Stimulated activated memory B cell treated with anti-CD40 and anti-IgM and Interleukin-4, amounts not matched to agents 10 μg/mL and 1 μg/mL and 100 μg/mL, for 72 hours (primary cell): ENCODE measurements around the gene EHD4.
A peak's percentile ranks its signal among the peaks of the same experiment; 100 is the strongest.

Experiments used
- ATAC-seq: fragments of 150-1000 bp; cut with Tn5 transposase; 2 replicates; pipeline ENCODE4 v1.10.0; 2021
- H3K27ac Mint-ChIP-seq: one replicate; pipeline ENCODE4 v1.8.0; 2022; ENCODE audit warnings: mild to moderate bottlenecking, mixed read lengths
- H3K27me3 Mint-ChIP-seq: one replicate; pipeline ENCODE4 v1.8.0; 2022; ENCODE audit warnings: mixed read lengths
- H3K36me3 Mint-ChIP-seq: one replicate; pipeline ENCODE4 v1.8.0; 2022; ENCODE audit warnings: mixed read lengths
- H3K4me1 Mint-ChIP-seq: one replicate; pipeline ENCODE4 v1.8.0; 2022; ENCODE audit warnings: mixed read lengths
- H3K4me3 Mint-ChIP-seq: one replicate; pipeline ENCODE4 v1.8.0; 2022; ENCODE audit warnings: mild to moderate bottlenecking, moderate library complexity, mixed read lengths
- H3K9me3 Mint-ChIP-seq: one replicate; pipeline ENCODE4 v1.8.0; 2022; ENCODE audit warnings: mixed read lengths

Gene EHD4

DNA sequence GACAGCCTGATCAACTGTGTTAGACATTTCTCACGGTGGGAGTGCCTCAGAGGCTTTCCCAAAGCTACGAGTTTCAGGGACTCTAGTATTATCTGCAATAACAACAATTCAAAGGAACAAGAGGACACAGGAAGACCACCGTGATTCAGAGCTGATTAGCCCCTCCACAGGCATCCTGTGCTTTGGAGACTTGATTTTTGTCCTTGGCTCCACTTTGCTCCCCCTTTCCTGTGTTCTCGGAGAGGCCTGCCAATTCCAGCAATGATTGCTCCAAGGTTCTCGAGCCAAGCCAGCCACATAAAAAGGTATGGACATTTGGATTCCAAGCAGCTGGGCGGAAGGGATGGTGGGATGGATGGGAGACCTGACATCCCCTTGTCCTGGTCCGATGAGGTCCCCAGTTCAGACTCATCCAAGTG lies 14.3 kb downstream of the EHD4 start:
- no peaks in the 10 kb centered on the region for H3K9me3 Mint-ChIP-seq
- H3K4me1 Mint-ChIP-seq = peaks cover 9% of the 10 kb centered on the region
- H3K27ac Mint-ChIP-seq = peak overlapping the region; percentile 43
- H3K36me3 Mint-ChIP-seq = peaks cover 19% of the 10 kb centered on the region
- no peak for ATAC-seq
- H3K27me3 Mint-ChIP-seq = no peaks in the 10 kb centered on the region
- no peak overlapping the region for H3K4me3 Mint-ChIP-seq

DNA sequence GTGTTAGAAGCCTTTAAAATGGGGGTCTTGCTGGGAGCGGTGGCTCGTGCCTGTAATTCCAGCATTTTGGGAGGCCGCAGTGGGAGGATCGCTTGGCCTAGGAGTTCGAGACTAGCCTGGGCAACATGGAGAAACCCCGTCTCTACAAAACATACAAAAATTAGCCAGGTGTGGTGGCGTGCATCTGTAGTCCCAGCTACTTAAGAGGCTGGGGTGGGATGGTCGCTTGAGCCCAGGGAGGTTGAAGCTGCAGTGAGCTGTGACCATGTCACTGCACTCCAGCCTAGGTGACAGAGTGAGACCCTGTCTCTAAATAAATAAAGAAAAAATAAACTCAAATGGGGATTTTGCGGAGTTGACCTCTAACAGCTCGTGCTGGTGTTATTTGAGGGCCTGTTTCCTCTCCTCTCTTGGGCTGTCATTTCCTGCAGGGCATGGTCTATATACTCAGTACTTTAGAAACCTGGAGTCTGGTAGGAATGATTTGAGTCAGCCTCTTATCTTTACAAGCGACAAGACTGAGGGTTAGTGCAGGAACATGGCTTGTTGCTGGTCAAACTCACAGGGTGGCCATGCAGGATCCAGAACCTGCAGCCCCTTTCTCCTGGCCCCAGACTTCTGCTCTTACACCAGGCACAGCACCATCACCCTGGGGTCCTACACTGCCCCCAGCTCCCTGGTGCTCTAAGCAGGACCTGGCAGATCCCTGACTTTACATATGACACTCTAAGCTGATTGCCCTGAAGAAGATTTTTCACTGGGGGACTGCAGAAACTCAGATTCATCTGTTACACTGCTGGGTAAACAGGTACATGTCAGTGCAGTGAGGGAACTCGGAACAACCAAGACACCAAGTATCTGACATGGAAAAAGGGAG lies 15.1 kb downstream of the EHD4 start:
- H3K27ac Mint-ChIP-seq = peak overlapping the region; percentile 43
- H3K9me3 Mint-ChIP-seq = no peaks in the 10 kb centered on the region
- no peak overlapping the region for H3K4me3 Mint-ChIP-seq
- no peaks in the 10 kb centered on the region for H3K27me3 Mint-ChIP-seq
- H3K36me3 Mint-ChIP-seq = peaks cover 21% of the 10 kb centered on the region
- peaks cover 9% of the 10 kb centered on the region for H3K4me1 Mint-ChIP-seq
- ATAC-seq = peak; percentile 80

DNA sequence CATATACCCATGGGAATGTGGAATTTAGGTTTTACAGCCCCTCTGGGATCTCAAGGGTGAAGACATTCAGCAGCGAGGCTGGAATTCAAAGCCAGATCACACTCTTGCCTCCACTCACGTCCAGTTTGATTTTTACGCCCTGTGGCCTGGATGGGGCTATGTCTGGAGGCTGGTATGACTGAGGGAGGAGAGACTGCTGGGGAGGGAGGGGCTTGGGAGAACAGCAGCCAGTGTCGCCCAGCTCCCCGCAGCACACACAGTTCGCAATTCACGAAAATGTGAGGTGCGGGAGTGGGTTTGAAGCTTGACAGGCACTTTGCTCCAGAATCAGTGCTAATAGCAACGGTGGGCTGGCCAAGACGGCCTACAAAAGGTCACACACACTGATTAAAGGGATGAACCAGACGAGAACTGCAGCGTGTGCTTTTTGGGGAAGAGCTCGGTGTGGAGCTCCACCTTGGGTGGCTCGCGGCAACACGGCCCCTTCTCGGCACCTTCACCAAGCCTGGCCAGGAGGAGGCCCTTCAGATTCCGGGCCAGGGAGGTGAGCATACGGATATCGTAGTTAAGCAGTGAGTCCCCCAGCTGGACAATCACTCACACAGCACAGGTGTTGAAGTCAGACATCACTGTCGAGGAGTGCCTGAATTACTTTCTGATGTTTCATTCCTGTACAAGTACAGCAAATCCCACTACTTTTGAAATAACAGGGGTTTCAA lies 16.4 kb downstream of the EHD4 start:
- H3K27me3 Mint-ChIP-seq = no peaks in the 10 kb centered on the region
- H3K4me3 Mint-ChIP-seq = no peak overlapping the region
- ATAC-seq = no peak
- peaks cover 9% of the 10 kb centered on the region for H3K4me1 Mint-ChIP-seq
- H3K27ac Mint-ChIP-seq = no peak overlapping the region
- peaks cover 23% of the 10 kb centered on the region for H3K36me3 Mint-ChIP-seq
- H3K9me3 Mint-ChIP-seq = no peaks in the 10 kb centered on the region

DNA sequence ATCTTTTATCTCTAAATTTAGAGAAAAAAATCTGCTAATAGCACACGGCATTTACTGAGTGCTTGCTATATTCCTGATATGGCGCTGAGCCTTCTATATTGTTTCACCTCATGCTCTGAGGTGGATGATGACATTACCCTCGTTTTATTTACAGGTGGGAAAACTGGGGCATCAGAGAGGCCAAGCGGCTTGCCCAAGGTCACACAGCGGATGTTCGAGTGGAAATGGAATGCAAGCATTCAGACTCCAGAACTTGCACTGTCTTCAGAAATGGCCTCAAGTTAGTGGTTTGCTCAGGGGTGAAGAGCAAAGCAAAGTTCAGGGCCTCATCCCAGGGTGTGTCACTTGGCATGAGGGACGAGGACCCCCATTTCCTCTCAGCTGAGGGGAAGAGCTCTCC lies 17.3 kb downstream of the EHD4 start:
- Mint-ChIP-seq H3K36me3 (peaks cover 30% of the 10 kb centered on the region), H3K4me3 (no peak overlapping the region), H3K27ac (no peak overlapping the region), H3K9me3 (no peaks in the 10 kb centered on the region), H3K4me1 (peaks cover 9% of the 10 kb centered on the region), H3K27me3 (no peaks in the 10 kb centered on the region)
- ATAC-seq = no peak

DNA sequence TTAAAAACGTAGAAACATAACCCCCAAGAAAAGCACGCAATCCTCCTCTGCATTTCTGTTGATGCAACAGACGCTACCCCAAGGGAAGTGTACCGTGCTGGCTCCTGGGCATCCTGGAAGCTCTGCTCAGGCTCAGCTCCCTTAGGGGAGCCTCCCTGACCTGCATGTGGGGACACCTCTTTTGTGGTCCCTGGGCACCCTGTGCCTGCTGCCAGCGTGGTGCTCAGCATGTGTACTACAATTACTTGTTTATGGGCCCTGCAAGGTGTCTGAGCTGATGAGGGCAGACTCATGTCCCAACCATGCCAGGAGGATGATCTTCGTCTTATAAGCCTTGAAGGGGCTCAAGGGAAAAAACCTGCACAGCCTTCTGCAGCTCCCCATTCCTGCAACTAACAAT lies 18.3 kb downstream of the EHD4 start:
- Mint-ChIP-seq H3K36me3 (peaks cover 31% of the 10 kb centered on the region), H3K4me3 (no peak overlapping the region), H3K9me3 (no peaks in the 10 kb centered on the region), H3K4me1 (peaks cover 9% of the 10 kb centered on the region), H3K27me3 (no peaks in the 10 kb centered on the region), H3K27ac (no peak overlapping the region)
- no peak for ATAC-seq

DNA sequence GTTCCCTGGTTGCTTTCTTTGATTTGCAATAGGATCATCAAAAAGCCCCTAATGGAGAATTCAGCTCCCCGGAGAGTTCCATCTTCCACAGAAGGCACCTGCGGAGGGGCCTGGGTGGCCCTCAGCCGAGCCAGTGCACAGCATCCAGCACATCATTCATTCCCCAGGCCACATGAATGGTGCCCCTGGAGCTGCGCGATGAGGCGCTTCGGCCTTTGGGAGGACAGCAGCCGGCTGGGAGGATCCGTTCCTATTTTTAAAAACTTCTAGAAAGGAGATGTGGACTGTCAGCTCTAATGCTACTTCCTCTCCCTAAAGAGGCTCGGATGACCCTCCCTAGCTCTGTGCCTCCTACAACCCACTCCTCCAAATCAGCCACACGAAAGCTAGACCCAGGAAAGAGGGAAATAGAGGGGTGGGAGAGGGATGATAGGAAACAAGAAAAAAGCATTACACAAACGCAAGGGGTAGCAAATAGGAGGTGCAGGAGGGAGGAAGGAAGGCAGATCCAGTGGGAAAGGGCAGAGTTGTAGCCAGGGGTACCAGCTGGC lies 20.3 kb downstream of the EHD4 start:
- peak overlapping the region; percentile 6 for H3K27ac Mint-ChIP-seq
- no peak for ATAC-seq
- peaks cover under 1% of the 10 kb centered on the region for H3K4me1 Mint-ChIP-seq
- no peak overlapping the region for H3K4me3 Mint-ChIP-seq
- H3K36me3 Mint-ChIP-seq = peaks cover 26% of the 10 kb centered on the region
- no peaks in the 10 kb centered on the region for H3K27me3 Mint-ChIP-seq
- no peaks in the 10 kb centered on the region for H3K9me3 Mint-ChIP-seq

DNA sequence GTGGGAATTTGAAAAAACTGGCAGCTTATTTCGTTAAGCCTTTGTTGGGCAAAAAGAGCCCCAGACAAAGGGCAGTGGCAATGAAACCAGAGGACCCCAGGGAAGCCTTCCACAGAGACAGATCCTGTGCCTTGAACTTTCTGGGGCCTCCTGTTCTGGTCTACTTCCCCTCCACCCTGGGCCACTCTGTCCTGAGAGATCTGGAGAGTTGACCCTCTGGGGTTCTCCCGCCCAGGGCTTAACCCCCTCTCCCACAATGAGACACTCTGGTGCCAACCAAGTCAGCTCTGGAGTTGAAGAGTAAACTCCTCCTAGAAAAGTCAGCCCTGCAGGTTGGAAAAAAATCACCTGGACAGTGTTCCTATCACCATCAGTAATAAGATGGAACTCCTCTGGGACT lies 20.8 kb downstream of the EHD4 start:
- Mint-ChIP-seq H3K9me3 (no peaks in the 10 kb centered on the region), H3K27ac (no peak overlapping the region), H3K4me3 (no peak overlapping the region), H3K4me1 (no peaks in the 10 kb centered on the region), H3K27me3 (no peaks in the 10 kb centered on the region), H3K36me3 (peaks cover 26% of the 10 kb centered on the region)
- no peak for ATAC-seq

DNA sequence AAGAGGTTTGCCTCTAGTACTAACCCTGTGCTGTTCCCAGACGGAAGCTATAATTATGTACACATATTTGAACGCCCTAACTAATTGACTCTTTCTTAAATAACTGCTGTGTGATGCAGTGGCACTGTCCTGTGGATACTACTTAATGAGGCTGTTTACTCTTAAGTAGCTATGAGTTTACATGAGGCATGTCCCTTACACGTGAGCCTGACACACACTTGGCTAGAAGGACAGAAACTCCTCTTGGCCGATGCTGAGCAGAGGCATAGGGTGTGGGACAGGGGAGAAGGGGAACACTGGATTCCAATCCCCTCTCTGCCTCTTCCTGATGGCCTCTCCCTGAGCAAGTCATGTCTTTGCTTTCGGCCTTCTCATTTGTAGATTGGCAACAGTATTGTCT lies 21.9 kb downstream of the EHD4 start:
- Mint-ChIP-seq H3K27ac (no peak overlapping the region), H3K36me3 (peaks cover 26% of the 10 kb centered on the region), H3K9me3 (no peaks in the 10 kb centered on the region), H3K27me3 (no peaks in the 10 kb centered on the region), H3K4me1 (no peaks in the 10 kb centered on the region), H3K4me3 (no peak overlapping the region)
- no peak for ATAC-seq

DNA sequence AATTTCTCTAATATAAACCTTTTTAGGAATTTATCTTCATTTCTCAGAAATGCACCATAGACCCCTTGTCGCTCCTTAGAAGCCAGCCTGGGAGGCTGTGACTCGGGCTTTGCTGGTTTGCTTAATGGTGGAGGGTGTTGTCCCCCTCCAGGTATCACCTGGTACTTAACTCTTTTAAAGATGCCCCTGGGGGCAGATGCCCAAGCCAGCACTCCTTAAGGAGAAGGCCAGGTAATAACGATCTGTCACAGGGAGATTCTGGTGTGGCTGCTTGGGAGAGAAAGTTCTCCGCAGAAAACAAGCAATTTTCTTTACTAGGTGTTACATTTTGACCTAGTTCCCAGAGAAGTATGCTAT lies 22.3 kb downstream of the EHD4 start:
- ATAC-seq = no peak
- H3K4me1 Mint-ChIP-seq = no peaks in the 10 kb centered on the region
- no peak overlapping the region for H3K27ac Mint-ChIP-seq
- H3K36me3 Mint-ChIP-seq = peaks cover 30% of the 10 kb centered on the region
- H3K4me3 Mint-ChIP-seq = no peak overlapping the region
- H3K9me3 Mint-ChIP-seq = no peaks in the 10 kb centered on the region
- no peaks in the 10 kb centered on the region for H3K27me3 Mint-ChIP-seq

DNA sequence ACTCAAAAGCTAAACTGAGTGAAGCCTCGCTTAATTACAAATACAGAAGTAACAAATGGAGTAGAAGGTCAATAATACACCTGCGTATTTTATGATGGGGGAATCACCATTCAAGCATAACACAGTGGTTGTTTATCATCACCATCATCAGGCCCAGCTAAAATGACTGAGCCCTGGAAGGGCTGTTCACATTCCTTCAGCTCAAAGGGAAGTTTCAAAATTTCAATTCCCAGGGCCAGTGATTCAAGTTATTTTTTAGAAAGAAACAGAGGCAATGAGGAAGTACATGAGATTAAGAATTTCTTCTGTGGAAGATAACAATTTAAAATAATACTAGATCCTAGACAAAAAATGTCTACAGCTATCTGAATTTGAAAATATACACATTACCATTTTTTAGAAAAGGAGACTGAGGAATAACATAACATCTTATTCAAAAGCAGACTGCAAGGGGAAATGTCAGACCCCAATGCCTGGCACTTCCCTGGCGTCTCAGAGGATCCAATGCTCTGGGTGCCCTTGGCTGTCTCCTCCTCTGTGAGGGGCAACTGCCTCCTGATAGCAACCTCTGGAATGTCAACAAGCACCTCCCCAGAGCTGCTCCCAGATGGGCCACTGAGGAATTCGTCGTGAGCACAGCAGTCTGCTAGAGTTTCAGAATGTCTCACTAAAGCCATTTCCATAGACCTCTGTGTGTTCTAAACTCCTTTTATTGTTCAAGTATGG lies 22.8 kb downstream of the EHD4 start:
- no peak overlapping the region for H3K27ac Mint-ChIP-seq
- H3K9me3 Mint-ChIP-seq = no peaks in the 10 kb centered on the region
- no peak overlapping the region for H3K4me3 Mint-ChIP-seq
- no peak for ATAC-seq
- peaks cover 31% of the 10 kb centered on the region for H3K36me3 Mint-ChIP-seq
- no peaks in the 10 kb centered on the region for H3K4me1 Mint-ChIP-seq
- no peaks in the 10 kb centered on the region for H3K27me3 Mint-ChIP-seq

DNA sequence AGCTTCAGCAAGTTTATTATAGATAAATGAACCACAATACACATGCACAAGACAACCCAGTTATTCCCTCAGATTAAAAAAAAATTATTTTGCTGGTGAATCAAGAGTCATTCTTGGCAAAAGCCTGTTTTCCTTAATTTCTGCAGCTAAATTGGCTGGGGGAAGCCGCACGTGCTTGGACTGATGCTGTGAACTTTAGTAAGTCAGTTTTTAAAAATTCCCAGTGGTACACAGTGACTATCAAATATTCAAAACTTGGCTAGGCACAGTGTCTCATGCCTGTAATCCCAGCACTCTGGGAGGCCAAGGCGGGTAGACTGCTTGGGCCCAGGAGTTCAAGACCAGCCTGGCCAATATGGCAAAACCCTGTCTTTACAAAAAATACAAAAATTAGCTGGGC lies 23.9 kb downstream of the EHD4 start:
- Mint-ChIP-seq H3K27ac (no peak overlapping the region), H3K4me1 (no peaks in the 10 kb centered on the region), H3K9me3 (no peaks in the 10 kb centered on the region), H3K36me3 (peaks cover 31% of the 10 kb centered on the region), H3K4me3 (no peak overlapping the region), H3K27me3 (no peaks in the 10 kb centered on the region)
- ATAC-seq = no peak

DNA sequence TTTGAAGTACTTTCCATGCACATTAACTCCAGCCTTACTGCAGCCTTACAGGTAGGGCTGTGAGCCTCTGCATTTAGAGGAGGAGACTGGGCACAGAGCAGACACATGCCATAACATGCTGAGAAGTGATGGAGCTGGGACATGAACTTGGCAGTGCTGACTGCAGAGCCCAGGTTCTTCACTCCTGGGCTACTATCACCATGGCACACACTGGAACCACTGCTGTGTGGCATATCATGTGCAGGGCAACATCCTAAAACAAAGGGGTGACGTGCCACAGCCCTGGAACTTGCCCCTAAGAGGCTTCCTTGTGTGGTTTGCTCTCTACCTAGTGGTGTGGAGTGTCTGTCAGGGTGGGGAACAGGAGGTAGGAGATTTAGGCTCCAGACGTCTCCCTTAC lies 25.4 kb downstream of the EHD4 start:
- H3K4me1 Mint-ChIP-seq = no peaks in the 10 kb centered on the region
- no peaks in the 10 kb centered on the region for H3K27me3 Mint-ChIP-seq
- peaks cover 36% of the 10 kb centered on the region for H3K36me3 Mint-ChIP-seq
- no peaks in the 10 kb centered on the region for H3K9me3 Mint-ChIP-seq
- no peak overlapping the region for H3K27ac Mint-ChIP-seq
- no peak overlapping the region for H3K4me3 Mint-ChIP-seq
- ATAC-seq = no peak

DNA sequence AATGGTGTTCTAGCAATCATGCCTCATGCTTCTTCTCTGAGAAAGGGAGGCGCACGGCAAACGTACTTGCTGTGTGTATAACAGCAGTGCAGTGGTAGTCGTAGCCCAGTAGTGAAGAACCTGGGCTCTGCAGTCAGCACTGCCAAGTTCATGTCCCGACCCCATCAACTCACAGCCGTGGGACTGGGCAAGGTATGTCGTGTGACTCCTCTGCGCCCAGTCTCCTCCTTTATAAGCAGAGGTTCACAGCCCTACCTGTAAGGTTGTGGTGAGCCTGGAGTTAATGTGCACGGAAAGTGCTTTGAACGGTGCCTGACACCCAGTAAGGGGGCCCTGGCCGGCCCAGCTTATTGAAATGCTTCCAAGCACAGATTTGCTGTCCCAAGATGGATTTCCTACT lies 26.6 kb downstream of the EHD4 start:
- H3K4me3 Mint-ChIP-seq = no peak overlapping the region
- no peaks in the 10 kb centered on the region for H3K27me3 Mint-ChIP-seq
- peaks cover 37% of the 10 kb centered on the region for H3K36me3 Mint-ChIP-seq
- no peak for ATAC-seq
- H3K9me3 Mint-ChIP-seq = no peaks in the 10 kb centered on the region
- H3K4me1 Mint-ChIP-seq = no peaks in the 10 kb centered on the region
- H3K27ac Mint-ChIP-seq = no peak overlapping the region

DNA sequence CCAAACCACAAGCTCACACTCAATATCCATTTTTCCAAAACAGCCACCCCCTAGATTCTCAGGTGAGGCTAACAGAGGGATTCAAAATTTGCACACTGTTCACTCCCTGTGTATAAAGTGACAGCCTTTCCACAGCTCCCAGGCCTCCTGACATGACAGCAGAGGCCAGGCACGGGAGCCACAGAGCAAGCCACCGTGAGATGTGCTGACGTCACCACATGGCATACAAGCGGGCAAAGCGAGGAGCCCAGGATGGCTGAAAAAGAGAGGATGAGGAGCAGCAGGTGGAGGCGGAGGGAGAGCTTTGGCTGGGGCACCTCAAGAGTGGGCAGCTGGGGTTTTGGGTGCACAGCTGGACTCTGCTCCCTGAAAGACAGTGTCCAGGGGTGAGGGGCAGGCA lies 27.1 kb downstream of the EHD4 start:
- H3K27ac Mint-ChIP-seq = no peak overlapping the region
- H3K4me1 Mint-ChIP-seq = no peaks in the 10 kb centered on the region
- peaks cover 37% of the 10 kb centered on the region for H3K36me3 Mint-ChIP-seq
- H3K27me3 Mint-ChIP-seq = no peaks in the 10 kb centered on the region
- no peak overlapping the region for H3K4me3 Mint-ChIP-seq
- no peak for ATAC-seq
- H3K9me3 Mint-ChIP-seq = no peaks in the 10 kb centered on the region

DNA sequence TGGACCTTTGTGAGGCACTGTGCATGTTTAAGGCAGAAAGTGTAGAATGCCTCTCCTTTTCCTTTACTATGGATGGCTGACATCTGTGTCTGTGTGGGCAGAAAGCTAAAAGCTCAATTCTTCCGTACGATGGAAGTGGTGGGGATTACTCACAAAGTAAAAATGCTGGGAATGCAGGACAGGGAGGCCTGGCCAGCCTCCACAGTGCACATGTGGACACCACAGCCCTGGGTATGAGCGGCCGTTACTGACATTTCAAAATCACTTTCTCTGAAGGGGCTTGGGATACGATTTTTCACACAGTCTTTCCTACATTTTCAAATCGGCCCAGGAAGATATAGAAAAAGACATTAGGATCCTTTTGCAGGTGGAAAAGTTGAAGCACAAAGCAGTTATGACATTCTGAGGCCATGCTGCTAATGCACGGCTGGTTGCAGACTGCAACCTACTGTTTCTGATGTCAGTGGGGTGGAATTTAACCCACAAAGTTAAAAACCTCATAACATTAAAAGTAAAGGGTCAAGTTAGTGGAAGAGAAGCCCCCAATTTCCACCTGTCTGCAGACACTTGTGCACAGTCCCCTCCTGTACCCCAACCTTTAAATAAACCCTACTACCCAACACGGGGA lies 27.9 kb downstream of the EHD4 start:
- Mint-ChIP-seq H3K27me3 (no peaks in the 10 kb centered on the region), H3K27ac (no peak overlapping the region), H3K4me3 (no peak overlapping the region), H3K9me3 (no peaks in the 10 kb centered on the region), H3K4me1 (no peaks in the 10 kb centered on the region), H3K36me3 (peaks cover 37% of the 10 kb centered on the region)
- ATAC-seq = no peak
